ENCODE data around the gene PSMD4.
A peak's percentile ranks its signal among the peaks of the same experiment; 100 is the strongest.
"Not testable (repeated sequence)": the region's sequence is repeated elsewhere in the genome, so short reads cannot be mapped to it uniquely, and the experiment has no call there.

Gene PSMD4

DNA sequence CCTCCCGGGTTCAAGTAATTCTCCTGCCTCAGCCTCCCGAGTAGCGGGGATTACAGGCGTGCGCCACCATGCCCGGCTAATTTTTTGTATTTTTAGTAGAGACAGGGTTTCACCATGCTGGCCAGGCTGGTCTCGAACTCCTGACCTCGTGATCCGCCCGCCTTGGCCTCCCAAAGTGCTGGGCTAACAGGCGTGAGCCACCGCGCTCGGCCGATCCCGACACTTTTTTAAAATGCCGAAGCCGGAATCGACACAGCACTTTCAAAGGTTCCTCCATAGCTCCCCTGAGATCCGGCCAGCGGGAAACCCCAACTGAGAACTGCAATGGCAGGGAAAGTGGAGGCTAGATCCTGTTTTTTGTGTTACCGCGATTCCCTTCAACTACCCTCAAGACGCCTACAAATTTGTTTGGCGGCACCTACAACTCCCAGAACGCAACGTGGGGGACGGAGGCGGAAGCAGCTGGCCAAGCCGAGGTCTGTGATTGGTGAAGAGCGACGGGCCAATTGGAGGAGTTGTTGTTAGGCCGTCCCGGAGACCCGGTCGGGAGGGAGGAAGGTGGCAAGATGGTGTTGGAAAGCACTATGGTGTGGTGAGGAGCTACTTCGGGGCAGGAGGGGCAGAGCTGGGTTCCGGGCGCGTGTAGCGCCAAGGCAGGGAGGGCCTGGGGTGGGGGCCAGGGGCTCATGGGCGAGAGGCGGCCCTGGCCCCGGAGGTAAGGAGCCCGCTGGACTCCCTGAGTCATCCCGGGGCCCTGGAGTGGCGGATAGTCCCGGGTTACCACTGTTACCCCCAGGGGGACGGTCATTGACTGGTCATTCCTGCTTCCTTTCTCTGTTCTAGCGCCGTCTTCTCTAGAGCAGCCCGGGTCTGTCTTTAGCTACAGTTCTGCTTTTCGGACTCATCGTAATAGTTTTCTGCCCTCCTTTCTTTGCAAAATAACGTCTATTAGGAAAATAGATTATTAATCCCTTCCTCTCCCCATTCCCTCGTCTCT lies at the start of gene PSMD4:
PSMD4 (plus strand) TSS at position 518 of the 997 bp plus-strand sequence; CDS start at position 567, 49 bp downstream.
- peak; percentile 99 for DNase-seq

DNA sequence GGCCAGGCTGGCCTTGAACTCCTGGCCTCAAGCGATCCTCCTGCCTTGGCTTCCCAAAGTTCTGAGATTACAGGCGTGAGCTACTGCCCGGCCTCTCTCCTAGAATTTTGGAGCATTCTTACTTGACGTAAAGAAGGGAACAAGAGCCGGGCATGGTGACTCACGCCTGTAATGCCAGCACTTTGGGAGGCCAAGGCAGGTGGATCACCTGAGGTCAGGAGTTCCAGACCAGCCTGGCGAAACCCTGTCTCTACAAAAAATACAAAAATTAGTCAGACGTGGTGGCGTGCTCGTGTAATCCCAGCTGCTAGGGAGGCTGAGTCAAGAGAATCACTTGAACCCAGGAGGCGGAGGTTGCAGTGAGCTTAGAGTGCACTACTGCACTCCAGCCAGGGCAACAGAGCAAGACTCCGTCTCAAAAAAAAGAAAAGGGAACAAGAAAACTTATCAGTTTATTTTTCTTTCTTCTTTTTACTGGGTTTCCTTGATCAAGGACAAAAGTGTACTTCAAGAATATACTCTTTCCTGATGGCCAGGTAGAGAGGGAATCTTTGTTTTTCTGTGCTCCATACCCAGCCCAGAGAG lies 49.1 kb upstream of the PSMD4 start:
- not testable (repeated sequence) for DNase-seq

DNA sequence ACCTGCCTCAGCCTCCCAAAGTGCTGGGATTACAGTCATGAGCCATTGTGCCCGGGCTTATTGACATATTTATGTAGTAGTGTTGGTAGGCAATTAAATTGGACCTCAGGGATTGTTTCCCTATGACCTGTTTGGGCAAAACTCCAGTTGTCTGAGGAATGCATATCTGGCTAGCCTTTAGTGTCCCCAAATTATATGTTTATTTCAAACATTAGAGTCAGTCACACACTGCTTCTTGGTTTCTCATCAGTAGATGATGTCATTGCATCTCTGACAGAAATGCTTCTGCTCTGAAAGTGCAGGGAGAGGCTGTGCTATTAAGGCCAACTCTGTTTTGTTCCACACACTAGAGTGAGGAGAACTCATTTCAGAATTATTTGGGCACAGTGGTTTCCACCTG lies 43.7 kb upstream of the PSMD4 start:
- no peak for DNase-seq

DNA sequence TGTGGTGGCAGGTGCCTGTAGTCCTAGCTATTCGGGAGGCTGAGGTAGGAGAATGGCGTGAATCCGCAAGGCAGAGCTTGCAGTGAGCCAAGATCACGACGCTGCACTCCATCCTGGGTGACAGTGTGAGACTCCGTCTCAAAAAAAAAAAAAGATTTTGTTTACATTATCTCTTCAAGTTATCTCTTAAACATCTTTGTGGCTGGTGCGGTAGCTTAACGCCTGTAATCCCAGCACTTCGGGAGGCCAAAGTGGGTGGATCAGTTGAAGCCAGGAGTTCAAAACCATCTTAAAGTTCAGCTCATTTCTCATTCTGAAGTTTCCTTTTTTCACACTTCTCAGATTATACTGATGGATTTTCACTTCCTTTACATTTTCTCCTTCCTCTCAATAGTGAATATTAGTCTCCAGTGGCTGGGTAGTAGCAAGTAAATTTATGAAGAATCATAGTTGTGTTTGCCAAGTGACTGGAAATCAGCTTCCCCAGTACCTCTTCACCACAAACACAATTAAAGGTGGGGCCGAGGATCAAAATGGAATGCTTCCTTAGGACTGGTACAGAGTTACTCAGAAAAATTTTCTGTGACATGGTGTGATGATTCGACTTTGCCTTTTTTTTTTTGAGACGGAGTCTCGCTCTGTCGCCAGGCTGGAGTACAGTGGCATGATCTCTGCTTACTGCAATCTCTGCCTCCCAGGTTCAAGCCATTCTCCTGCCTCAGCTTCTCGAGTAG lies 42.4 kb upstream of the PSMD4 start:
- DNase-seq: peak; percentile 34

DNA sequence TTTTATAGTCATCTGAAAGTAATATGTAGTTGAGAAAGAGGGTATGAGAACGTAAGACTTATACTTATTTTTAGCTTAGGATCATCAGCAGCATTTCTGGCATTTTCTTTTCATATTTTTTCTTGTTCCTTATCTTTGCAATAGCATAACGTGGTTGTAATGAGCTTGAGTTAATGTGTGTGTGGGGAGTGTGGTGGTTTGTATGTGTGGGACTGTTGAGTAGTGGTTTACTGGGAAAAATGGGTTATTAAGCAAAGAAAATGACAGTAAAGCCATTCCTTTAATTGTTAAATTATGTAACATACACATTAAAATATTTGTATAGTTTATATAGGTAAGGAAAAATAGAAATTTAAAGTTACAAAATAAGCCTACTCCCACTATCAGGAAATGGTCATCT lies 41.0 kb upstream of the PSMD4 start:
- DNase-seq: no peak

DNA sequence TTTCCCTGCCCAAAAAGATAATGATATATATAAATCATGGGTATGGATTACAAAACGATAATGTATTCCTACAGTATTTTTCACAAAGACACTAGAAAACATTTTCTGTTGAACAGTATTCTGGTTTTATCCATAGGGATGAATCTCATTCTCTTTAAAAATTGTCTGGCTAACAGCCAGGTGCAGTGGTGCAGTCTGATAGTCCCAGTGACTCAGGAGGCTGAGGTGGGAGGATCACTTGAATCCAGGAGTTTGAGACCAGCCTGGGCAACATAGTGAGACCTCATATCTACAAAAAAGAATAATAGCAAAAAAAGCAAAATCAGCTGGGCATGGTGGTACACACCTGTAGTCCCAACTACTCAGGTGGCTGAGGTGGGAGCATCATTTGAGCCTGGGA lies 32.9 kb upstream of the PSMD4 start:
- no peak for DNase-seq

DNA sequence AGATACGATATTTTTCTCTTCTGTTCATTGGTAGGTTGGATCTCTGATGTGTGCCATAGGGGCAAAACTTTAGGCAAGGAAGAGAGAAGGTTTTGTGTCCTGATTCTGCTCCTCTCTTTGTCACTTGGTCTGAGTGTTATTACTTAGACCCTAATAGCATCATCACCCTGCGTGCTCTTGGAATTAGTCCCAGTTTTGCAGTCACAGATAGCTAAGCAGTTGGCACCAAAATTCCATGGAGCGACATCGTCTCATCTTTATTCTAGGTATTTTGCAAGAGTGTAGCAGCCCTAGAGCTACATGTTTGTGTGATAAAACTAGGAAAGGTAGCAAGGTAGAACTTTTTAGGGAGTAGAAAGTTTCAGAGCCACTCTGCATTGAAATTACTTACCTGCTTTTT lies 32.4 kb upstream of the PSMD4 start:
- DNase-seq: no peak

DNA sequence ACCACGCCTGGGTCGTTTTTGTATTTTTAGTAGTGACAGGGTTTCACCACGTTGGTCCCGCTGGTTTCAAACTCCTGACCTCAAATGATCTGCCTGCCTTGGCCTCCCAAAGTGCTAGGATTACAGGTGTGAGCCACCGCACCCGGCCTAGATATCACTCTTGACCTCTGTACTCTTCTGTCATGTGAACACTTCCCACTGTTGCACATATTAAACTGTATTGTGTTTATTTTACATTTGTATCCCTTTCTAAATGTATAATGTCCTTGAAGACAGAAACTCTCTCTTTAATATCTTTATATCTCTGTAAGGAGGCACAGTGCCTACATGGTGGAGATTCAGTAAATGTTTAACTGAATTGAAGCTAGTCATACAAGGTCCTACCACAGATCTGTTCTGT lies 19.3 kb upstream of the PSMD4 start:
- DNase-seq: no peak

DNA sequence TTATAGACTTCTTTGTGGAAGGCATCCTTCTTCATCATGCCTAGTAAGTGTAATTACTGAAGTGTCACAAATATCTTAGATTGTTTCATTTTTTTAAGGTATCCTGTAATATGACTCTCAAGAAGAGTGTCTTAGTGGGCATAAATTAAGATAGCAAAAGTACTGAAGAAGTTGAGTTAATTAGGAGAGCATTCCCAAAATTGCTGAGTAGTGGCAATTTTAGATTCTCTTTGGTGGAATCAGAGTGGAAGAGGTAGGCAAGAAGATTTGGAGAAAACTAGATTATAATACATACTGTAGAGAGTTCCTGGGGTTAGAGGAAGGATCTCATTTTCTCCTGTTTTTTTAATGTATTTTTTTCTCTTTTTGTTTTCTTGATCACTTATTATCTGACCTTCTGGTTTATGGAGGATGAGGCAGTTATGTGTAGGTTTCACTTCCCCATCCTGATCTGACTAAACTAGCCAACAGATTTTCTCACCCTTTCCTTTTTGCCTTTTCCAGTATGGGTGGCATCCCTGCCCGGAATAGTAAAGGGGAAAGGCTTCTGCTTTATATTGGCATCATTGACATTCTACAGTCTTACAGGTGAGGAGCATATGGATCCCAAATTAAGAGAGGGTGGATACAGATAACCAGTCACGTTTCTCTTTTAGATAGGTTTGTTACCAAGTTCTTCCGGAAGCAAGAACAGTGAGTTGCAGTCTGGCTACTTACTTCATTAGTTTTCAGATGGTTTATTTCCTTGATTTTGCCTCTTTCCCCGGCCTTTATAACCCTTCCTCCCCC lies 16.7 kb upstream of the PSMD4 start:
- DNase-seq: no peak

DNA sequence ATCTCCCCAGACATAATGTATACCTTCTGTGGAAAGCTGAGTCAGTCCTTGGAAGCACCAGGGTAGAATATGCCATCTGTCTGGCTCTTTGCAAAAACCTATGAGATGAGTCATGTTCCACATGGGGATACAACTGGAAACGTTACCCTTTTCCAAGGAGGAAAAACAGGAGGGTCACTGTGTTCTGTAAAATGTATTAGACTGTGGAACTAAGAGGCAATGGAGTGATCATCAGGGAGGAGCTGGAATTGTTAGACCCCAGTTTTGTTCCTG lies 16.1 kb upstream of the PSMD4 start:
- peak; percentile 17 for DNase-seq

DNA sequence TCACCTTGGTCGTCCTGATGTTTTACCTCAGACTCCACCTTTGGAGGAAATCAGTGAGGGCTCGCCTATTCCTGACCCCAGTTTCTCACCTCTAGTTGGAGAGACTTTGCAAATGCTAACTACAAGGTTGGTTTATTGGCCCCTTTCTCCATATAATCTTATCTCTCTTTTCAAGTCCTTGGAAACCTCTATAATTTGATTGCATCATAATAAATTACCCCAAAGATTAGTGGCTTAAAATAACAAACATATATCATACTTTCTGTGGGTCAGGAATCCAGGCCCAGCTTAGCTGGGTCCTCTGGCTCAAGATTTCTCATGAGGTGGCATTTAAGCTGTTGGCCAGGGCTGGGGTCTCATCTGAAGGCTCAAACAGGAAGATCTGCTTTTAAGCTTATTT lies 12.1 kb upstream of the PSMD4 start:
- no peak for DNase-seq

DNA sequence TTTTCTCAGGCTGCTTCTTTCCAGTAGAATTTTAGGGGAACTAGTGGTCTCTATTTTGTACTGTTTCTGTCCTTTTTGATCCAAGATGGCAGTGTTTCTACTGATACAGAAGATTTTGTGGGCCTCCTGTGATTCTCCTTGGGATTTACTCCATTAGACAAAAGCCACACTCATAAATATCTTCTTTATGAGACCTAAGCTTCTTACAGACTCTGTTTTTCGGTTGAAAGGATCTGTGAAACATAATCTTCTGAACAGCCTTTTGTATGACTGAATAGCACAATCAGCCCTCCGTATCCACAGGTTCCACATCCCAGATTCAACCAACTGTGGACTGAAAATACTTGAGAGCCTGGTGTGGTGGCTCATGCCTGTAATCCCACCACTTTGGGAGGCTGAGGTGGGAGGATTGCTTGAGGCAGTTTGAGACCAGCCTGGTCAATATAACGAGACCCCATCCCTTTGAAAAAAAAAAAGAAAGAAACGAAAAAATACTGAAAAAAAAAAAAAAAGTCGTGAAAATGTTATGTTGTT lies 10.8 kb upstream of the PSMD4 start:
- peak; percentile 64 for DNase-seq

DNA sequence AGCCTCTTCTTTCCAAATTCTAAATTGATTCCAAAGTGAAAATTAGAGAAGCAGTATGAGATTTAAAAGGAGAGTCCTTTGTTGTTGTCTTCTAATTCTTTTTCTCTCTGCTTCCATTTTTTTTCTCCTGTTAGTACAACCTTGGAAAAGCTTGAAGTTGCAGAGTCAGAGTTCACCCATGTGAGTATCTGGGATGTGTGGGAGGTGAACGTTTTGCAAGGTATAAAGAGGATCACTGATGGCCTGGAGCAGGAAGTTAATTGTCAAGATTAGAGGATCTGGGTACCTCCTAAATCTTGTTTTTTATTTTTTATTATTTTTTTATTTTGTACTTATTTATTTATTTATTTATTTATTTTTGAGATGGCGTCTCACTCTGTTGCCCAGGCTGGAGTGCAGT lies 7.7 kb upstream of the PSMD4 start:
- no peak for DNase-seq

DNA sequence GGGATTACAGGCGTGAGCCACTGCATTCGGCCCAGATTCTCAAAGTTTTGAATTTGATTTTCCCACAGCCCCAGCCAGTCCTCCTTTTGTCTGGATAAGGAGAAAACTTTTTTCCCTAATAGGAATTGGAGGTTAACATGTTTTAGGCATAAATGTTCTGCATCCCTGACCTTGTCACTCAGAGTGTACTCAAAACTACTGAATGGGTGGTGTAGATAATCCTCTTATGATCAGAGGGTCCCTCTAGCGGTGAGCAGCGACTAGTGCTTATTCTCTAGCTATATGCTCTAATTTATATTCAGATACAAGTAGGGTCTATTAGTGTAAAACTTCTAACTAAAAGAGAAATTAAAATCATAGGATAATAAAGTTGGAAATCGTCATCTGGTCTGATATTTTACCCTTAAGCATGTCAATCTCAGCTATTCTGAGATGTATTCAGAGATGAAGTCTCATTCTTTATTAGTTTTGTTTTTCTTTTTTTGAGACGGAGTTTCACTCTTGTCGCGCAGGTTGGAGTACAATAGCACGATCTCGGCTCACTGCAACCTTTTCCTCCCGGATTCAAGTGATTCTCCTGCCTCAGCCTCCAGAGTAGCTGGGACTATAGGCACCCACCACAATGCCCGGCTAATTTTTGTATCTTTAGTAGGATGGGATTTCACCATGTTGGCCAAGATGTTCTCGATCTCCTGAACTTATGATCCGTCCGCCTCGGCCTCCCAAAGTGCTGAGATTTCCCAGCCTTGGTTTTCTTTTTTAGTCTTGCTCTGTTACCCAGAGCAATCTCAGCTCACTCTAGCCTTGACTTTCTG lies 2.7 kb upstream of the PSMD4 start:
- peak; percentile 95 for DNase-seq

DNA sequence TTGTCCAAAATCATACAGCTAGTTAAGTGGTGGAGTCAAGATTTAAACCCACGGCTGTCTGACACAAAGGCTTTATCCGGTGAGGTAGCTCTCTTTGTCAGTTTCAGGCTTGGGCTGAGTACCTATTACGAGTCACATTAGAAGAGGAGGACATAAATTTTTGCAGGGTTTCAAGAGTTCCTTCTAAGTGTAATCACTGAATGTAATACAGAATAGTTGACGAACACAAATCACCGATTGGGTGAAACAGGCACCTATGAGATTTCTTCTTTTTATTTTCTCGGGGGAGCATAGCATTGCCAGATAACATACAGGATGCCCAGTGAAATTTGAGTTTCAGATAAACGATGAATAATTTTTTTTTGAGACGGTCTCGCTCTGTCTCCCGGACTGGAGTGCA lies 847 bp downstream of the PSMD4 start:
- DNase-seq: no peak

DNA sequence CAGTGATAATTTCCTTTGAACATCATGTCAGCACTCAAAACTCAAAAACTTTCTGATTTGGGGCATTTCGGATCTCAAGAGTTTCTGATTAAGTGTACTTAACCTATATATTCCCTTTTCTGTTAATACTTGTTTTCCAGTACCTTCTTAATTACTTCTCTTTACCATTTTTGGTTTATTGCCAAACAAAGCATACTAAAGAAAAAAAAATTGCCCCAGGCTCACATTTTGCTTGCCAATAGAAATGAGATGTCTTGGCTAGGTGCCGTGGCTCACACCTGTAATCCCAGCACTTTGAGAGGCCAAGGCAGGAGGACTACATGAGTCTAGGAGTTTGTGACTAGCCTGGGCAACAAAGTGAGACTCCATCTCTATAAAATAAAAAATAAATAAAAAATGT lies 4.8 kb downstream of the PSMD4 start:
- DNase-seq: no peak

DNA sequence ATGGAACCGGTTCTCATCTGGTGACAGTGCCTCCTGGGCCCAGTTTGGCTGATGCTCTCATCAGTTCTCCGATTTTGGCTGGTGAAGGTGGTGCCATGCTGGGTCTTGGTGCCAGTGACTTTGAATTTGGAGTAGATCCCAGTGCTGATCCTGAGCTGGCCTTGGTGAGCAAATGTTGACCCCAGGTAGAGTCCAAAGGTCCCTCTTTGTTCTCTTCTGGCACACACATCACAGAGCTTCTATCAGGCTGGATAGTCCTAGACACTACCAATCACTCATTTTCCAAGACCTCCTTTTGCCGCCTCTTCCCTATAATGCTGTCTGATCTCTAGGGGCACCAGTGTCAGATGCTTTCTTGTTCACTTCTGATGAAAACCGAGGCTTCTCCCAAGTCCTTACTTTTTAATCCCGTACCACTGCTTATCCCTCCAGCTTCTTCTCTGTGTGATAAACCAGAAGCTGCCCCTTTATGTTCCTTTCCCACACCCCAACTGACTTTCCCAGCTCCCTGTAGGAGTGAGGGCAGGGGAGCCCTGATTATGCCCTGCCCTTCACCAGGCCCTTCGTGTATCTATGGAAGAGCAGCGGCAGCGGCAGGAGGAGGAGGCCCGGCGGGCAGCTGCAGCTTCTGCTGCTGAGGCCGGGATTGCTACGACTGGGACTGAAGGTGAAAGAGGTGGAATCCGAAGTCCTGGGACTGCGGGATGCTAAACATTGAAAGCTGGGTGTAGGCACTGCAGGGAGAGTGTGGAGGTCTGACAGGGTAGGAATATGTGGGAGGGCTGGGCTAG lies 11.1 kb downstream of the PSMD4 start:
- DNase-seq: no peak

DNA sequence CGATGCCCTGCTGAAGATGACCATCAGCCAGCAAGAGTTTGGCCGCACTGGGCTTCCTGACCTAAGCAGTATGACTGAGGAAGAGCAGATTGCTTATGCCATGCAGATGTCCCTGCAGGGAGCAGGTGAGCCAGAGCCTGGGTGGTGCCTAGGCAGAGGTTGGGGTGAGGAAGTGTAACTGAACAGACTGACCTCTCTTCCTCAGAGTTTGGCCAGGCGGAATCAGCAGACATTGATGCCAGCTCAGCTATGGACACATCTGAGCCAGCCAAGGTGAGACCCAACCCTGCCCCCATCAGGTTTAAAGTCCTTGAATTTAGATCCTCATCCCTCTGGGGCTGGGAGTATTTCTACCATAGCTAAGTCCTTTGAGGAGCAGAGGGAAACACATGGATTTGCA lies 11.8 kb downstream of the PSMD4 start:
- no peak for DNase-seq

DNA sequence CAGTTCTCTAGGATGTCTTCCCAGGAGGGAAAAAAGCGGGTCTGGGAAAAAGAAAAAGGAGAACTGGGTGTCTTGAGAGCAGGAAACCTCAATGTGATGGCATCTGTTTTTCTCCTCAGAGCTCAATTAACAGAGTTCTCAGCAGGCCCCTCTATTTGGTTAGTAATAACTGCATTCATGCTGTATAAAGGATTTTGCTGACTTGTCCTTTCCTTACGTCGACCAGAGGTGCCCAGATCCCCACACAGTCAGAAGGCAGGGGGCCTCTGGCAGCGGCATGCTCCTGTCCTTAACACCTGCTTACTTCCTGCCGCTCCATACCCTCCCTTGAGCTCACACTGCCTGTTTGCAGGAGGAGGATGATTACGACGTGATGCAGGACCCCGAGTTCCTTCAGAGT lies 12.3 kb downstream of the PSMD4 start:
- DNase-seq: no peak

DNA sequence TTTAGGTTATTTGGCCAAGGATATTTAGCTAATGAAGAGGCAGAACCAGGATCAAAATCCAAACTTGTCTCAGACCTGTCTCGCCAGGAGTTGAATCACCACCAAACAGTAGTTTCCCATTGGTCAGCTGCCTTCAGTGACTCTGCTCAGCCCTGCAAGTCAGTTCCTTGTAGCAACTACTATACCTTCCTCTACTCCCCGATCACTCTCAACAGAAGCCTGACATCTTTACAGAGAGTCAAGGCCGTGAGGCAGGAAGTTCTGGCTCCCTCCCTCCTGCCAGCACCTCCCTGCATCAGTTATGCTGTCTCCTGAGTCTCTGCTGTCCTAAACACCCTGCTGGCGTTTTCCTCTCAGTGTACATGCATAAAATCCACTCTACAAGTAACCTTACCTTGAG lies 13.2 kb downstream of the PSMD4 start:
- no peak for DNase-seq

DNA sequence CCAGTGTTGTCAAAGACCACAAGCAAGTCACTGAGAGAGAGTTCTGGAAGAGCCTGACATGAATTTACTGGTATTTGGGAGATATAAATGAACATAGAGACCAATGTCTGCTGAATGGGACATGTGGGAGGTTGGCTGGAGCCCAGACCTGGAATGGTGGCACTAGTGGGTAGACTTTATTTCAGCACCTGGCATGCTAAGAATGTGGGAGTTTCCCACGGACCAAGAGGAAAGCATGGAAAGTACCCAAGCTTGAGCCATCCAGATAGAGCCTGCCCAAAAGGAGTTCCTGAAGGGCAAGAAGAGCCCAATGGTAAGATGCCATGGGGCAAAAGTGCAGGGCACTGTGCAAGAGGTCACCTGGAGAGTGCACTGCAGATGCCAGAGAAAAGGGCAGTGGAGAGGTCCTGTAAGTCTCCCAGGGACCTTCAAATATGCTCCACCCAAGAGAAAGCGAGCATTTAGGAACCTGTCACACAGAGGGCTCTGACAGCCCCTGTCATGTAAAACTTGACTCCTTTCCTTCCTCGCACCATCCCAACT lies 19.5 kb downstream of the PSMD4 start:
- DNase-seq: no peak

All from NCI-H82 (cell line).